Neural crest cell (in vitro differentiated cells): Measurements from ENCODE around the gene DEAF1. TPM values are rescaled to one million over a fixed set of nuclear protein-coding genes. Genes with fewer than 3 reads are reported as not detected.
A peak's percentile ranks its signal among the peaks of the same experiment; 100 is the strongest.

ENCODE experiments used
- DNase-seq: peaks from one replicate; pipeline ENCODE4 v3.0.0; 2021; ENCODE audit warnings: low read depth, mixed read lengths, low spot score
- H3K27ac Mint-ChIP-seq: one replicate; pipeline ENCODE4 v1.8.0; 2021; ENCODE audit warnings: mild to moderate bottlenecking, mixed read lengths; ENCODE audit not compliant: unreplicated experiment
- H3K27me3 Mint-ChIP-seq: 2 replicates; pipeline ENCODE4 v1.8.0; 2021; ENCODE audit warnings: low read depth, mild to moderate bottlenecking, mixed read lengths
- H3K36me3 Mint-ChIP-seq: 2 replicates; pipeline ENCODE4 v1.8.0; 2021; ENCODE audit warnings: low read depth, mild to moderate bottlenecking, mixed read lengths
- H3K4me1 Mint-ChIP-seq: 2 replicates; pipeline ENCODE4 v1.8.0; 2021; ENCODE audit warnings: mixed read lengths
- H3K4me3 Mint-ChIP-seq: one replicate; pipeline ENCODE4 v1.8.0; 2021; ENCODE audit warnings: mild to moderate bottlenecking, mixed read lengths
- H3K9me3 Mint-ChIP-seq: 2 replicates; pipeline ENCODE4 v1.8.0; 2021; ENCODE audit warnings: mixed read lengths
- CTCF ChIP-seq: fragments of 200-600 bp; sonication (generic); conservative IDR thresholded peaks from 2 replicates; pipeline ENCODE4 v1.5.0; 2021; ENCODE audit warnings: antibody characterized with exemption, mild to moderate bottlenecking
- total RNA-seq: library from RNA; stranded (reverse); gene quantifications from 2 replicates; pipeline ENCODE4 v1.2.1, GENCODE V29; 2021

The DEAF1 gene
- total RNA-seq, 1 donor from 2014 or later, result 60.9 TPM

- no peak overlapping the region for H3K27ac Mint-ChIP-seq
- H3K9me3 Mint-ChIP-seq, result no peaks in the 10 kb centered on the region
- peaks cover 3% of the 10 kb centered on the region for H3K36me3 Mint-ChIP-seq
- DNase-seq, result no peak
- H3K4me1 Mint-ChIP-seq, result no peaks in the 10 kb centered on the region
- peaks cover 7% of the 10 kb centered on the region for H3K27me3 Mint-ChIP-seq
- no peak overlapping the region for H3K4me3 Mint-ChIP-seq
- no peak for TF ChIP-seq CTCF
Observed at GRCh38 chr11:646214-646613, 48.8 kb downstream of the DEAF1 start.

GRCh38 chr11:645536-645935 is 49.5 kb downstream of the DEAF1 start:
- H3K36me3 Mint-ChIP-seq, result peaks cover 3% of the 10 kb centered on the region

GRCh38 chr11:643849-644738 is 50.9 kb downstream of the DEAF1 start:
- H3K27me3 Mint-ChIP-seq, result peaks cover 18% of the 10 kb centered on the region
- H3K4me3 Mint-ChIP-seq, result no peak overlapping the region
- H3K9me3 Mint-ChIP-seq, result no peaks in the 10 kb centered on the region
- H3K27ac Mint-ChIP-seq, result no peak overlapping the region
- peaks cover 3% of the 10 kb centered on the region for H3K36me3 Mint-ChIP-seq
- DNase-seq, result no peak
- peaks cover under 1% of the 10 kb centered on the region for H3K4me1 Mint-ChIP-seq
- no peak for TF ChIP-seq CTCF

More at GRCh38 chr11:645536-645935, 49.5 kb downstream of the DEAF1 start:
- Mint-ChIP-seq H3K27me3 (peaks cover 10% of the 10 kb centered on the region), H3K4me3 (no peak overlapping the region), H3K4me1 (no peaks in the 10 kb centered on the region), H3K27ac (no peak overlapping the region), H3K9me3 (no peaks in the 10 kb centered on the region)
- no peak for TF ChIP-seq CTCF
- no peak for DNase-seq

- H3K4me3 Mint-ChIP-seq, result no peak overlapping the region
- H3K36me3 Mint-ChIP-seq, result no peaks in the 10 kb centered on the region
- no peaks in the 10 kb centered on the region for H3K9me3 Mint-ChIP-seq
- no peak for DNase-seq
- H3K4me1 Mint-ChIP-seq, result peaks cover 7% of the 10 kb centered on the region
- peaks cover 25% of the 10 kb centered on the region for H3K27me3 Mint-ChIP-seq
- no peak for TF ChIP-seq CTCF
- H3K27ac Mint-ChIP-seq, result no peak overlapping the region
Observed at GRCh38 chr11:643366-643765, 51.7 kb downstream of the DEAF1 start.

GRCh38 chr11:641806-642370 is 53.1 kb downstream of the DEAF1 start:
- no peak for TF ChIP-seq CTCF
- peak overlapping the region; percentile 31 for H3K4me3 Mint-ChIP-seq
- no peak for DNase-seq
- peaks cover 38% of the 10 kb centered on the region for H3K27me3 Mint-ChIP-seq
- H3K9me3 Mint-ChIP-seq, result no peaks in the 10 kb centered on the region
- peaks cover 12% of the 10 kb centered on the region for H3K4me1 Mint-ChIP-seq
- no peaks in the 10 kb centered on the region for H3K36me3 Mint-ChIP-seq
- H3K27ac Mint-ChIP-seq, result no peak overlapping the region
